AG09309 (cell line): ENCODE measurements around the gene GSTCD.

Experiments
- DNase-seq: peaks from one replicate; pipeline ENCODE4 v3.0.0-alpha.2; 2010; ENCODE audit warnings: low read depth
- H3K4me3 ChIP-seq: 2 replicates; pipeline ENCODE4 v1.5.1; 2011; ENCODE audit warnings: mild to moderate bottlenecking, low read depth, low read length, moderate library complexity; ENCODE audit not compliant: control insufficient read depth
- CTCF ChIP-seq: IDR thresholded peaks from 2 replicates; pipeline ENCODE4 v1.5.1; 2011; ENCODE audit warnings: mild to moderate bottlenecking, low read depth, low read length, inconsistent platforms; ENCODE audit not compliant: insufficient read depth, control insufficient read depth; ENCODE audit errors: missing control alignments

Gene GSTCD

GRCh38 chr4:105875233-105875632 lies 166.6 kb downstream of the GSTCD start:
- no peak overlapping the region for H3K4me3 ChIP-seq
- DNase-seq, result no peak
- no peak for TF ChIP-seq CTCF

GRCh38 chr4:105878668-105879067 lies 170.1 kb downstream of the GSTCD start:
- H3K4me3 ChIP-seq, result no peak overlapping the region
- DNase-seq, result no peak
- TF ChIP-seq CTCF, result no peak

- no peak for TF ChIP-seq CTCF
- no peak for DNase-seq
- no peak overlapping the region for H3K4me3 ChIP-seq
These were observed 178.9 kb downstream of the GSTCD start for GRCh38 chr4:105887508-105887907.

- DNase-seq, result no peak
These were observed 186.3 kb downstream of the GSTCD start, which contains the start of gene NPNT for GRCh38 chr4:105894660-105895582. Gene NPNT, plus strand, starts transcription at chr4:105895471. Its CDS starts 182 bp downstream, at chr4:105895653.

GRCh38 chr4:105895583-105896460 lies 187.2 kb downstream of the GSTCD start:
- peak overlapping the region; percentile 2 for H3K4me3 ChIP-seq
- no peak for TF ChIP-seq CTCF
- DNase-seq, result no peak

More at GRCh38 chr4:105894660-105895582, 186.3 kb downstream of the GSTCD start, which contains the start of gene NPNT:
- H3K4me3 ChIP-seq, result peak within 1 kb of the TSS; percentile 2
- no peak for TF ChIP-seq CTCF

- no peak for DNase-seq
- TF ChIP-seq CTCF, result no peak
- peak overlapping the region; percentile 2; the same call in 1 of the 2 replicates for H3K4me3 ChIP-seq
These were observed 187.9 kb downstream of the GSTCD start for GRCh38 chr4:105896461-105896942.
